HG03108 (cell line): ENCODE measurements around the gene SMARCA2.

Source experiments
- ATAC-seq: cut with Tn5 transposase; IDR thresholded peaks from one replicate; pipeline ENCODE4 v1.9.1; 2021; ENCODE audit warnings: moderate library complexity; ENCODE audit not compliant: unreplicated experiment

SMARCA2 gene

DNA sequence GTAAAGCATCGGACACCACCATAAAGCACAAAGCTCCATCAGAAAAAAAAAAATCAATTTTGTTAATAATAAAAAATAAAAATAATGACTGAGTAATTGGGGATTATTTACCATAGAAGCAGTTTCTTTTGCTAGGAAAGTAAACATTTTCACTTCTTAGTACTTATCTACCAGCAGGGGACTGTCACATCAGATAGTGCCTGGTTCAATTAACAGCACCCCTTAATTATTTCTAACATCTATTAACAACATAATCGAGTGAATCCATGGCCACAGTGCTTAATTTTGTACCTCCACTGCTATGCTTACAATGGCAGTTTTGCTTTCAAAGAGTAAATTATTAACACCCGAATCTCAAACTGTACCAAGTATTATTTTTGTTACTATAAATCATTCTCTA is 221.7 kb downstream of the SMARCA2 start:
- no peak for ATAC-seq

- ATAC-seq, result no peak
These were observed 226.3 kb downstream of the SMARCA2 start for GRCh38 chr9:2241461-2241835.

DNA sequence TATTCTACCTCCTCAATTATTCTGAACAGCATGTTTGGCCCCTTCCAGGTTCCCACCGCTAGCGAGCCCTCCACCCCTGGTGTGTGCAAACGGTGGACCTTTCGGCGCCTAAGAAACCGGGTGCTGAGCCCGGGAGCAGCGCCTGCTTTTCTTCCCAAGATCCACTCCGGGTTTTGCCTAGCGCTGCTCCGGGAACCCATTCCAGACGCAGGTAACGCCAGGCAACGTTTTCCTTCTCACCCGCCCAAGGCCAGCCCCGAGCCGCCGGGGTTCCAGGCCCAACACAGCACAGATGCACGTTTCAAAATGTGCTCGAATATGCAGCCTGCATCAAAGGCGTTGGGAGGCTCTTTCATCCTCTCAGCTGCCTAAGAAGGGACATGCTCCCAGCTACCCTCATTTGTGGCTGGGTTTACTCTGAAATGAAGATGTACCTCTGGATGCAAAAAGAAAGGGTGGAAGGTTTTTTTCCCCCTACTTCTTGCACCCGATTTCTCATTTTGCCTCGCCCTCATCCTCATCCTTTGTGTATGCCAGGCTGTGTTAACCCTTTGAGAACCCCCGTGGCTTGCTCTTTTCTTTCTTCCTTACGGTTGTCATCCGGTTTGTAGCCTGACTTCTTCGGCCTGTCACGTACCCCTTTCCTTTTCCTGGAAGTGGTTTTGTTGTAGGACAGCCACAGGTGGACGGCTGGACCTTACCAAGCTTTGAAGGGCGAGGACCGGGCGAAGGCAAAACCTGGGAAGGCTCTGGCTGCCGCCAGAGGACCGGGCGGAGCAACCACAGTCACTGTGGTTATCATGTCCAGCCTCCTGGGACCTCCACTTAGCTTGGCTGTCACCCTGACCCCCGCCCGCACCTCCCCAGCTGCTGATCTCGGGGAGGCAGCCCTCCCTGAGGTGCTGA is 226.9 kb downstream of the SMARCA2 start:
- ATAC-seq, result peak; percentile 91

- no peak for ATAC-seq
These were observed 227.7 kb downstream of the SMARCA2 start for GRCh38 chr9:2242831-2243330.
